Heart left ventricle (tissue), 16 donors: ENCODE measurements around the gene HEPN1. TPM values are rescaled to one million over a fixed set of nuclear protein-coding genes. Genes with fewer than 3 reads are reported as not detected.

Experiments
- ATAC-seq, 4 donors: fragments of 200-7000 bp; cut with Tn5 transposase; one replicate each; pipeline ENCODE4 v1.9.1; 2020 to 2022; ENCODE audit warnings: moderate library complexity in 4 of 4, mild to moderate bottlenecking in 3 of 4, moderate number of reproducible peaks in 1 of 4
- DNase-seq, 5 donors: peaks; one replicate each; pipeline ENCODE4 v3.0.0-alpha.2; 2020
- H3K27ac ChIP-seq, 12 donors: fragments of 200-600 bp; sonication (generic) in 4 of 12; one replicate each; pipeline versions ENCODE4 v1.5.0 to v1.8.0; 2016 to 2022; ENCODE audit warnings: mild to moderate bottlenecking in 2 of 12
- H3K27me3 ChIP-seq, 9 donors: fragments of 200-600 bp; sonication (generic) in 2 of 9; one replicate each; pipeline versions ENCODE4 v1.5.1 to v1.8.0; 2016 to 2022; ENCODE audit warnings: mild to moderate bottlenecking in 3 of 9
- H3K36me3 ChIP-seq, 9 donors: fragments of 200-600 bp; sonication (generic) in 2 of 9; one replicate each; pipeline versions ENCODE4 v1.5.0 to v1.8.0; 2018 to 2022; ENCODE audit warnings: mild to moderate bottlenecking in 2 of 9
- H3K4me1 ChIP-seq, 12 donors: fragments of 200-600 bp; sonication (generic) in 4 of 12; one replicate each; pipeline versions ENCODE4 v1.5.0 to v1.8.0; 2016 to 2022; ENCODE audit warnings: mild to moderate bottlenecking in 3 of 12
- H3K4me3 ChIP-seq, 12 donors: fragments of 200-600 bp; sonication (generic) in 4 of 12; one replicate each; pipeline versions ENCODE4 v1.5.0 to v1.8.0; 2017 to 2022; ENCODE audit warnings: mild to moderate bottlenecking in 9 of 12, moderate library complexity in 4 of 12
- H3K9me3 ChIP-seq, 12 donors: fragments of 200-600 bp; sonication (generic) in 4 of 12; one replicate each; pipeline versions ENCODE4 v1.5.0 to v1.8.0; 2016 to 2022; ENCODE audit warnings: mild to moderate bottlenecking in 1 of 12
- CTCF ChIP-seq, 12 donors: fragments of 200-600 bp; sonication (generic) in 4 of 12; IDR thresholded peaks; one replicate each; pipeline versions ENCODE4 v1.5.0 to v1.8.0; 2018 to 2022; ENCODE audit warnings: antibody characterized with exemption in 12 of 12, mild to moderate bottlenecking in 5 of 12
- POLR2A ChIP-seq, 2 donors: fragments of 450-650 bp; IDR thresholded peaks; one replicate each; pipeline ENCODE4 v1.6.1; 2017; ENCODE audit warnings: antibody characterized with exemption in 2 of 2, mild to moderate bottlenecking in 2 of 2, moderate library complexity in 2 of 2
- WGBS, 4 donors: extraction: QIAGEN DNeasy Blood & Tissue Kit in 2 of 4; methylation state at CpG; one replicate each; pipeline versions ENCODE4 v1.1.5 to v1.1.7; 2013 to 2018; 5-methylcytosine and 5-hydroxymethylcytosine counted together
- intact Hi-C, 10 donors: fragments of 100-400 bp; cut with DNase I; formaldehyde crosslinking; loops; one replicate each; pipeline versions ENCODE4 v1.11.1 to v1.14.2; 2022
- polyA plus RNA-seq, 2 donors: library from polyadenylated mRNA; stranded (reverse); fragments of 200-250 nt; gene quantifications; one replicate each; pipeline ENCODE4 v1.2.3, GENCODE V29; 2013
- total RNA-seq, 9 donors: library from RNA; depleted of rRNA in 2 of 9; stranded (reverse); fragments of >200 nt in 2 of 9; fragmentation: NEBNext Ultra II Directional in 3 of 9; extraction: Animal tissue kit (Norgen Biotek cat#: 25700) in 3 of 9; gene quantifications; one replicate each; pipeline versions ENCODE4 v1.1.0 to v1.2.4, GENCODE V29; 2016 to 2023
- donor health status: ischemic (EF 13 %, LVEDD 7.1; RV severe dilation, severe dysfunction).
- donor health status: healthy with polysubstance abuse.
- donor health status: DM: no; HTN: yes; CAD: no.
- donor health status: DM: no; HTN: no; CAD: no.
- donor health status: ischemic (EF 25% LVEDD 6.9; RV normal size, moderate dysfunction).
- donor health status: ischemic (EF 25% LVEDD 5.7; RV mildly dilated, moderate dysfunction).
- donor health status: healthy.
- donor health status: DM: yes; HTN: yes; CAD: no.
- donor health status: ischemic (EF 35%, LVEDD 5.7; RV mildly dilated, moderate dysfunction).
- donor health status: nonischemic (EF 11% LVEDD 7.7; RV severe dilation, severe dysfunction).
- donor health status: DM: yes; HTN: yes; CAD: no.
- donor health status: PGD.
- donor health status: ischemic (EF 29% LVEDD 5.4; RV normal size, mild dysfunction).
- donor health status: nonischemic (EF 23%, LVEDD 6.1; RV moderate dilation, normal function).

Gene HEPN1
- total and polyA plus RNA-seq, 11 donors = not detected

- Histone ChIP-seq H3K4me3 (peak overlapping the region in 6 of 12 donors; percentile 52 to 60 (median 58)), H3K9me3 (no peaks in the 10 kb centered on the region), H3K4me1 (peaks cover 0 to 84% (median 43%) of the 10 kb centered on the region in 12 donors), H3K36me3 (peaks cover 0 to 21% (median 5%) of the 10 kb centered on the region in 9 donors), H3K27ac (peak overlapping the region; percentile 74 to 93 (median 85)), H3K27me3 (no peaks in the 10 kb centered on the region)
- peak in 2 of 5 donors; percentile 49 to 54 for DNase-seq
- 46 to 53% (median 51%) methylated on average over 3 of the region's 3 CpGs for WGBS, 4 donors
- intact Hi-C loops = loop anchor here in 2 of 10 donors (2.0 kb wide), 1 partner anchor 23 kb away; no protein-coding TSS in a partner anchor
- ATAC-seq = peak; percentile 37 to 64 (median 50)
- TF ChIP-seq CTCF (IDR thresholded peaks at IDR 0.05) (peak in 1 of 12 donors; percentile 23), POLR2A (IDR thresholded peaks at IDR 0.05) (no peak)
Measured at GRCh38 chr11:124898263-124898680, 20.8 kb upstream of the HEPN1 start.

GRCh38 chr11:124898711-124899110 is 20.3 kb upstream of the HEPN1 start:
- Histone ChIP-seq H3K27me3 (no peaks in the 10 kb centered on the region), H3K36me3 (peaks cover 0 to 18% (median 3%) of the 10 kb centered on the region in 9 donors), H3K4me1 (peaks cover 0 to 79% (median 38%) of the 10 kb centered on the region in 12 donors), H3K4me3 (peak overlapping the region in 4 of 12 donors; percentile 52 to 60 (median 56)), H3K27ac (peak overlapping the region; percentile 74 to 93 (median 85)), H3K9me3 (no peaks in the 10 kb centered on the region)
- ATAC-seq (peak; percentile 55 to 69 (median 62)), DNase-seq (peak in 4 of 5 donors; percentile 63 to 78 (median 68))
- TF ChIP-seq POLR2A (IDR thresholded peaks at IDR 0.05) = no peak
- intact Hi-C loops = loop anchor here in 2 of 10 donors (2.0 kb wide), 1 partner anchor 22 kb away; no protein-coding TSS in a partner anchor
- 26 to 53% (median 39%) methylated on average over 5 of the region's 5 CpGs for WGBS, 4 donors

- DNase-seq (peak in 1 of 5 donors; percentile 16), ATAC-seq (no peak)
- H3K9me3 ChIP-seq = no peaks in the 10 kb centered on the region
- no peak overlapping the region for H3K4me3 ChIP-seq
- H3K27ac ChIP-seq = peak overlapping the region; percentile 74 to 93 (median 85)
- TF ChIP-seq CTCF (IDR thresholded peaks at IDR 0.05) (peak in 1 of 12 donors; percentile 15), POLR2A (IDR thresholded peaks at IDR 0.05) (no peak)
- H3K27me3 ChIP-seq = no peaks in the 10 kb centered on the region
- H3K36me3 ChIP-seq = peaks cover 0 to 10% (median 0%) of the 10 kb centered on the region in 9 donors
- 46 to 56% (median 52%) methylated on average over 6 of the region's 6 CpGs for WGBS, 4 donors
- intact Hi-C loops = loop anchor here in 2 of 10 donors (2.0 kb wide), 1 partner anchor 21 kb away; no protein-coding TSS in a partner anchor
- H3K4me1 ChIP-seq = peaks cover 0 to 71% (median 31%) of the 10 kb centered on the region in 12 donors
Measured at GRCh38 chr11:124899383-124900145, 19.5 kb upstream of the HEPN1 start.

- intact Hi-C loops = no loop called here
- peaks cover 0 to 62% (median 31%) of the 10 kb centered on the region in 12 donors for H3K4me1 ChIP-seq
- H3K27me3 ChIP-seq = no peaks in the 10 kb centered on the region
- H3K4me3 ChIP-seq = no peak overlapping the region
- DNase-seq = peak in 2 of 5 donors; percentile 56 to 65
- H3K36me3 ChIP-seq = peaks cover 0 to under 1% (median 0%) of the 10 kb centered on the region in 9 donors
- 41 to 74% (median 61%) methylated on average over 4 to 5 of the region's 5 CpGs for WGBS, 4 donors
- peak overlapping the region; percentile 27 to 93 (median 85) for H3K27ac ChIP-seq
- TF ChIP-seq CTCF (IDR thresholded peaks at IDR 0.05) (no peak), POLR2A (IDR thresholded peaks at IDR 0.05) (peak in 1 of 2 donors; percentile 23)
- peak in 3 of 4 donors; percentile 38 to 58 (median 40) for ATAC-seq
- peaks cover 0 to 2% (median 0%) of the 10 kb centered on the region in 12 donors for H3K9me3 ChIP-seq
Measured at GRCh38 chr11:124900464-124900863, 18.6 kb upstream of the HEPN1 start.
